IPS DF 19.7 (cell line): ENCODE measurements around the gene NAA40.
A peak's percentile ranks its signal among the peaks of the same experiment; 100 is the strongest.
"Not testable (repeated sequence)": the region's sequence is repeated elsewhere in the genome, so short reads cannot be mapped to it uniquely, and the experiment has no call there.

Experiments
- DNase-seq: peaks from one replicate; pipeline ENCODE4 v3.0.0-alpha.2; 2013; ENCODE audit warnings: low read depth, low spot score

The NAA40 gene

GRCh38 chr11:63939397-63939891 lies 642 bp downstream of the NAA40 start:
- no peak for DNase-seq

GRCh38 chr11:63940786-63941185 lies 2.0 kb downstream of the NAA40 start:
- DNase-seq, result no peak

- DNase-seq, result no peak
These were observed 3.1 kb downstream of the NAA40 start for GRCh38 chr11:63941901-63942300.

GRCh38 chr11:63942803-63943202 lies 4.0 kb downstream of the NAA40 start:
- no peak for DNase-seq

- DNase-seq, result no peak
These were observed 6.2 kb downstream of the NAA40 start for GRCh38 chr11:63944987-63945386.

GRCh38 chr11:63945477-63946163 lies 6.8 kb downstream of the NAA40 start:
- peak; percentile 50 for DNase-seq

- no peak for DNase-seq
These were observed 13.2 kb downstream of the NAA40 start for GRCh38 chr11:63951779-63952536.

- DNase-seq, result no peak
These were observed 13.8 kb downstream of the NAA40 start for GRCh38 chr11:63952570-63952969.

GRCh38 chr11:63958008-63958407 lies 19.2 kb downstream of the NAA40 start:
- DNase-seq, result no peak

GRCh38 chr11:63961608-63962412 lies 23.0 kb downstream of the NAA40 start:
- no peak for DNase-seq

- DNase-seq, result not testable (repeated sequence)
These were observed 25.1 kb downstream of the NAA40 start for GRCh38 chr11:63963895-63964294.

- DNase-seq, result no peak
These were observed 27.6 kb downstream of the NAA40 start for GRCh38 chr11:63966444-63966843.

- no peak for DNase-seq
These were observed 30.7 kb downstream of the NAA40 start for GRCh38 chr11:63969461-63969860.

- DNase-seq, result no peak
These were observed 32.1 kb downstream of the NAA40 start for GRCh38 chr11:63970902-63971301.

GRCh38 chr11:63973912-63974258 lies 35.1 kb downstream of the NAA40 start:
- not testable (repeated sequence) for DNase-seq

GRCh38 chr11:63974259-63975143 lies 35.7 kb downstream of the NAA40 start, which contains the start of gene COX8A:
Gene COX8A, plus strand, starts transcription at chr11:63974620. Its CDS starts 61 bp downstream, at chr11:63974681.
- peak; percentile 100 for DNase-seq

- DNase-seq, result peak; percentile 67
These were observed 39.9 kb downstream of the NAA40 start for GRCh38 chr11:63978551-63979239.

GRCh38 chr11:63979426-63979825 lies 40.6 kb downstream of the NAA40 start:
- no peak for DNase-seq

- DNase-seq, result no peak
These were observed 47.0 kb downstream of the NAA40 start for GRCh38 chr11:63985812-63986155.

- peak; percentile 94 for DNase-seq
These were observed 47.5 kb downstream of the NAA40 start, which contains the start of gene OTUB1 for GRCh38 chr11:63986156-63986931. Gene OTUB1, plus strand, starts transcription at chr11:63986438. Its CDS starts 19 bp downstream, at chr11:63986457.
